ENCODE measurements around the gene HSF2.

HSF2 gene, protein sequence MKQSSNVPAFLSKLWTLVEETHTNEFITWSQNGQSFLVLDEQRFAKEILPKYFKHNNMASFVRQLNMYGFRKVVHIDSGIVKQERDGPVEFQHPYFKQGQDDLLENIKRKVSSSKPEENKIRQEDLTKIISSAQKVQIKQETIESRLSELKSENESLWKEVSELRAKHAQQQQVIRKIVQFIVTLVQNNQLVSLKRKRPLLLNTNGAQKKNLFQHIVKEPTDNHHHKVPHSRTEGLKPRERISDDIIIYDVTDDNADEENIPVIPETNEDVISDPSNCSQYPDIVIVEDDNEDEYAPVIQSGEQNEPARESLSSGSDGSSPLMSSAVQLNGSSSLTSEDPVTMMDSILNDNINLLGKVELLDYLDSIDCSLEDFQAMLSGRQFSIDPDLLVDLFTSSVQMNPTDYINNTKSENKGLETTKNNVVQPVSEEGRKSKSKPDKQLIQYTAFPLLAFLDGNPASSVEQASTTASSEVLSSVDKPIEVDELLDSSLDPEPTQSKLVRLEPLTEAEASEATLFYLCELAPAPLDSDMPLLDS

DNA sequence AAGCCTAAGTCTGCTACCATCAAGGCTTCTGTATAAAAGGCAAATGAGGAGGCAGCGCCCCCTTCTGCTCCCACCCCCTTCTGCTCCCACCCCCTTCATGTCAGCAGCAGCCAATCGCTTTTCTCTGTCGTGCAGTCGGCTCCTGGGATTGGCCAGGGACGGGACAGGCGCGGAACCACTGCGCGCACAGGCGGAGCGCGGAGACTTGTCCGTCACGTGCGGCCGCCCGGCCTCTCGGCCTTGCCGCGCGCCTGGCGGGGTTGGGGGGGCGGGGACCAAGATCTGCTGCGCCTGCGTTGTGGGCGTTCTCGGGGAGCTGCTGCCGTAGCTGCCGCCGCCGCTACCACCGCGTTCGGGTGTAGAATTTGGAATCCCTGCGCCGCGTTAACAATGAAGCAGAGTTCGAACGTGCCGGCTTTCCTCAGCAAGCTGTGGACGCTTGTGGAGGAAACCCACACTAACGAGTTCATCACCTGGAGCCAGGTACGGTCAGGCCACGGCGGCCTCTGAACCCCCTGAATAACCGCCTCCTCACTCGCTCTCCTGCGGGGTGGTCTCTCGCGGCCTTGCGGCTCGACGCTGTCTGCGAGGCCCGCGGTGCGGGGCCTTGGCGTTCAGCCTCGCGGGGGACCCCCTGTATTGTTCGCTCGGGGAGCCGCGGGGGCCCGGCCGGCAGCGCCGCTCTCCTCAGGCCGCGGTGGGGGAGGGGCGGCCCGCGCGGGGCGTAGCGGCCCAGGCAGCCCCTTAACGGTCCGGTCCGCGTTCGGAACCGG, at the start of gene HSF2:
TSS of gene HSF2 (plus strand) at position 305 of the 773 bp plus-strand sequence. CDS start at position 391, 86 bp downstream.
- DNase-seq = peak; percentile 95

DNA sequence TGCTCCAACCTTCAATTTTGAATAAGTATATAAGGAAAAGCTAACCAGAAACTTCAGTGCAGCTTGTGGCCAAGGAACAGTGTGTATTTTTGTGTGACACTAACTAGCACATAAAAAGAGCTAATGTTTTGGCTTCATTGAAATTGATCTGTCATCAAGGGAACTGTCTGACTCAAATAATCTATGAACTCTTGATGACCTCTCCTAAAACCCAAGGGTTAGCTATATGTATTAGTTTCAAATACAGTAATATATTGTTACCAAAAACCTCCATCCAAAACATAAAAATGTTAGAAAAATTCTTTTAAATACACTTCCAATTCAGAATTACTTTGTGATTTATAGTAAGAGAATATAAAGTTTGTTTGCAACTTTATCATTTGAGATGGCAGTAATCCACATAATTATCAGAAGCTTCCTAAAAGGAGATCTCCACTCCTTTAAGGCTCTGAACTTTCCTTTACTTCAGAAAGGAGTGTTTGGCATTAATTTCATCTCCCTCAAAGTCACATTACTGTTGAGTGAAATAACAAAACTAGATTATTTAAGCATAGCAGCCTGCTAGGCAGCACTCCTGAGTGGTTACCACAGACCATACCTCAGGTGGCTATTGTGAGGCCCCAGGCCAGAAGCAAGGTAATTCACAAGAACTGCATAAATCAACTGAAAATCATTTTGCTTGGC, 46.3 kb upstream of the HSF2 start:
- no peak for DNase-seq

DNA sequence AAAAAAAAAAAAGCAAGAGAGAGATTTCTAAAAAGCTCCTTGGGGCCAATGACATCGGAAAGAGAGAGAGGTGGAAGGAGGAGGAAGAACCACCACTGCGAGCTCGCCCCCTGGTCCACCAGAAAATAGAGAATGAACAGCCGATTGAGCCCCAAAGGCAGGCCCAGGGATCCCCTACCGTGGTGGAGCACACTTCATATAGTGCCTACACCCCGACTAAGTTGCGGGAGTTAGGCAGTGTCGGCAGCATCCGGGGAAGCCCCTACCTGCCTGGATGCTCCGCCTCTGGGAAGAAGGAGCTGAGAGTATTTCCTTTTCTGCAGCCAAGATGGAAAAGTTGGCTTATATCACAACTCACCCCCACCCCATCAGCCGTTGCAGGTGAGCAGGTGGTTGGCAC, 38.6 kb upstream of the HSF2 start:
- no peak for DNase-seq

DNA sequence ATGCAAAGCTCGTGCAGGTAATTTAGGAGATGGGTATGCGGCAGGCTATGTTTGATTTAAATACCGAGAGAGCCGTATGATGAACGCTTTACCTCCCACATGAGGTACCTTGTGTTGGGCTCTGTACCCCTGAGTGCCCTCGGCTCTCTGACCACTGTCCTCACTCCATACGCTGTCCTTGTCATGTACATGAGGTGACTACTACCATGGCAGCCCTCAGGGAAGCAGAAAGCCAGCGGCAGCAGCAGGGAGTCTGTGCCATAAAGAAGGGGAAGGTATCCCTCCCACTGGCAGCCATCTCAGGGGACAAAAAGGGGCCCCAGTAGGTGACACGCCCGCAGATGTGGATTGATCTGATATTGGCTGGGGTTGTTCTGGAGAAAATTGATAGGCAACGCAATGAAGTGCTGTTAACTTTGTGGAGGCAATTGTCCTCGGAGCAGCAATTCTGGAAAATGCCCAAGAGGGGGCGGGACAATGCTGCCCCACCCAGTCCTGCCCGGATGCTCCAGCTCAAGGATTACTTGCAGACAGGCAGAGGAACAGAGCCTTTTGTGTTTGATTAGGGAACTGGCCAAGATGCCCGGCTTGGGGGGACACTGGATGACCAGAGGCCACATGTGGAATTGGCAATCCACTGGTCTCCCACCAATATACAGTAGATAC, 38.0 kb upstream of the HSF2 start:
- DNase-seq = no peak

DNA sequence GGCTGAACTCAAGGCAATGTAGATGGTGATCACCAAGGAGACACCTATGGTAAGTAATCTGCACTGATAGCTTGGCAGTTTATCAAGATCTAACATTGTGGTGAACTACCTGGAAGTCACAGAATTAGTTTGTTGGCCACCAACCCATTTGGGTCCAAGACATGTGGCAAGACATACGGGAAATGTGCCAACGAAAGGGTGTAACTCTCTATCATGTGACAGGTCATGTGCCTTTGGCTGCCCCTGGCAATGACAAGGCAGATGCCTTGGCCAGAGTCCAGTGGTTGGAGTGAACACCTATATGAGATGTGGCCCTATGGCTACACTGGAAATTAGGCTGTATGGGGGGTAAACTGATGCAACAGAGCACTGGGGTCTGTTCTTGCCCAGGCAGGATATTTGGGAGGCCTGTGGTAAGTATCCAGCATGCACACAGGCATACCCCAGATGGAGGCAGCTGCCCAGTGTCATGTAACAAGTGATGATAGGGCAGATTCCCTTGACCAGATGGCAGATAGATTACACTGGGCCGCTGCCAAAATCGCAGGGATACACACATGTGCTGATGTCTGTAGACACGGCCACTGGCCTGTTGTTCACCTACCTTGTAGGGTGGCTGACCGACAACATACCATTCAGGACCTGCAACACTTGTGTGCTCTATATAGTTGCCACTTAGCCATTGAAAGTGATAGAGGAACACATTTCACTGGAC, 35.5 kb upstream of the HSF2 start:
- no peak for DNase-seq

DNA sequence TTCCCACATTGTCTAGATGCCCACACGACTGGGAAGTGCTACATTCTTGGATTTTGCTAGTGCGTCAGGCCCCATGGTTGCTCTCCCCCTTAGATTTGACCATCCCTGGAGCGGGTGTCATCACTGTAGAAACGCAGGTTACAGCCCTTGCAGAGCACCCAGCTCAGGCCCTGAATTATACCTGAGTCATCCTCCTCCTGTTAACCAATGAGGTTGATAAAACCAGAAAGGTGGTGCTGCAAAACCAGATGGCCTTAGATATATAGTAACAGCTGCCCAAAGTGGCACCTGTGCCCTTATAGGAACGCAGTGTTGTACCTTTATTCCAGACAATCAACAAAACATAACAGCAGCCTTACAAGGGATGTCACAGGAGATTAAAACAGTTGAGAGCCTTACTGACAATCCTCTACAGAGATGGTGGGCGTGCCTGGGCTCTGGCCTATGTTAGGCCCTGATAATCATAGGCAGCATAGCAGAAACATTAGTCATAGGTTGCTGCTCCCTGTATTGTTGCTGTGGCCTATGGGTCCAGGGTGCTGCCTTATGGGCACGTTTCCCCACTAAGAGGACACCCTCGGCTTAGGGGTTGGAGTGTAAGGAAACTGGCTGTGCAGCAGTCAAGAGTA, 33.6 kb upstream of the HSF2 start:
- no peak for DNase-seq

DNA sequence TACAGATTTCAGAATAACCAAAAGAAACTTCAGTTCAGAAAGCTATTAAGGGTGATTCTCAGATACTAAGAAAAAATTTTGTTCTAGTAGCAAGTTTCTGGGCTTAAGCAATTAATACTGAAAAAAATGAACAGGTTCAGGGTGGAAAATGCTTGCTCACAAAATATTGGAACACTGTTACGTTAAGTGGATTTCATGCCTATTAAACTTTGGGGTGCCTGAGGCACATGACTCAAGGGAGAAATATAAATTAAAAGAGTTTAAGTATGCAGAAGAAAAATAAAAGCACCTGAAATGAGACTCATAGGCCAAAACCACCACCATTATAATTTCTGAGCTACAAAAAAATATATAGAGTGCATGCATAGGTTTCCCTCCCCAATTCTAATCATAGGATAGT, 32.3 kb upstream of the HSF2 start:
- DNase-seq = no peak

DNA sequence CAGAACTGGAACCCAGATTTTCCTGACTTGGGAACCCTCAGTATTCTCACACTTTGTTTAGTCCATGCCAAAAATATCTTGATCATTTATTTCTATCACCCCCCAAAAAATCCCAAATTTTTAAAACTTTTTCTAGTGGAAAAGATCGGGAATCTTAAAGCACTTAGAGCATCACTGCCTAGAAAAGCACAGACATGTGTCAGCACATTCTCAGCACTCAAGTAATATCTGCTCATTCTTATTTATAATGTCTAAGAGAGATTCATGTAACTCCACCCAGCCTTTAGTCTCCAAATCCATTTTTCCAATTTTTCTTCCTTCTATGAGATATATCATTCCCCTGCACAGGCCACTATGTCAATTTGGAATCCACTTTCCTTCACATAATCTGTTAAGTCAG, 29.9 kb upstream of the HSF2 start:
- DNase-seq = no peak

DNA sequence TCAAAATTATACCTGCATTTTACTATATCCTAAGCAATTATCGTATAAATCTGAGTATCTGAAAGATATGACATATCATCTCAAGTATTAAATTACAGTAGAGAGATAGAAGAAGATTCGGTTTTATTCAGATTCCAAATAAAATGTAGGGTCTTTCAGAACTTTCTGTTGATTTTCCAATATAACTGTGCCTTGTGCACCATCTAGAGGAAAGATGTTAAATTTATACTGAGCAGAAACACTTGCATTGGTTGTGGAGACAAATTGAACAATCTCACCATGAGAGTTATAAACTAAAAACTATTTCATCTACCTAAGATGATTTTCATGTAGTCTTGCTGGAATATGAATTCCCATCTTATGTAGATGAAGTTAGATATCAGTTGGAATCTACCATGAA, 26.8 kb upstream of the HSF2 start:
- DNase-seq = no peak

DNA sequence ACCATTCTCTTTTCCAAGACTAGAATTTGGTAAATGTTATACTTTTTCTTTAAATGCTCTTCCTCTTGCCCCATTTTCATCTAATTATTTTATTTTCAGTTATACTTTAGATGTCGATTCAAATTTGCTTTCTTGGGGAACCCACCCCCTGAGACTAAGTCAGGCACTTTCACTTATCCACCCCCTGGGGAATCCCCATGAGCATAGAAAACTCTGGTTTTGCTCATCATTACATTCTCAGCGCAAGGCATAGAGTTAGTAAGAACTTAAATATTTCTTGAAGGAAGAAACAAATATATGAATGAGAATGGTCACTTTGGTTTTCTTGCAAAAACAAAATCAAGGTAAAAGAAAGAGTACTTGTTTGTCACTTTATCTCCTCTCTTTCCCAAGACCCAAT, 25.1 kb upstream of the HSF2 start:
- DNase-seq = no peak

DNA sequence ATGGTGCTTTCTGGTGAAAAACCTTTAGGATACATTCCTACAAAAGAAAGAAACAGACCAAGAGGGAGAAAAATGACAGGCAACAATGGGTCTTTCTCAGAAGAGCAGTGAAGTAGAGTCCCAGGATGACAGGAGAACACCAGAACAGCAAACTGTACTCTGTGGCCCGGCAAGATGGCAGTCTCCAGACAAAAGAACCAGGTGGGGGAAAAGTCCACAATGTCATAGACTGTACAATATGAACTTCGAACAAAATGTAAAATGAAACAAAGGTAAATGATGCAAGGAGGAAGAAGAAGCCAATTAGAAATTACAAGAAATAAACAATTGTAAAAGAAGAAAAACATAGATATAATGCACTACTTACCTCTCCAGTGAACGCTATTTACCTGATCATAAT, 23.2 kb upstream of the HSF2 start:
- DNase-seq = no peak

DNA sequence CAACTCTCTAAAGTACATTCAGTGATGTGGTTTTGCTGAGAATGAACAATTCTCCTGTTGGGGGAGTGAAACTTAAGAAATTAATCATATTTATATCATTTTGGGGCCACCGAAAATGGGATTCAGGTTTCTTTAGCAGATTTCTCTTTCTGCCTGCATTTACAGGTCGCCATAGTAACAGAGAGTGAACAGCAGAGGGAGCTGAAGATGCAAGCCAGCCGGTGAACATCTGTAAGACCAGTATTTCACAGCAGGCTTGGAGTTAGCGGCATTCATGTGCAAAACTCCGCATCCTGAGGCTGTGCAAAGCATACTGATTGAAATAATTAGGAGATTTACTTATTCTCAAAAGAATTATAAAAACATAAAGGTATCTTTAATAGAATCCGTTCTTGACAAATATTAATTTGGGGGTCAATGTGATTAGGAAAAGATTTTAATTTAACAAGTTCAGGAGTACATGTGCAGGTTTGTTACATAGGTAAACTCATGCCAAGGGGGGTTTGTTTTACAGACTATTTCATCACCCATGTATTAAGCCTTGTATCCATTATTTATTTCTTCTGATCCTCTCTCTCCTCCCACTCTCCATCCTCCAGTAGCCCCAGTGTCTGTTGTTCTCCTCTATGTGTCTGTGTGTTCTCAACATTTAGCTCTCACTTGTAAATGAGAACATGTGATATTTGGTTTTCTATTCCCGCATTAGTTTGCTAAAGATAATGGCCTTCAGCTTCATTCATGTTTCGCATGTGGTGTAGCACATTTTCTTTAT, 17.8 kb upstream of the HSF2 start:
- peak; percentile 69 for DNase-seq

DNA sequence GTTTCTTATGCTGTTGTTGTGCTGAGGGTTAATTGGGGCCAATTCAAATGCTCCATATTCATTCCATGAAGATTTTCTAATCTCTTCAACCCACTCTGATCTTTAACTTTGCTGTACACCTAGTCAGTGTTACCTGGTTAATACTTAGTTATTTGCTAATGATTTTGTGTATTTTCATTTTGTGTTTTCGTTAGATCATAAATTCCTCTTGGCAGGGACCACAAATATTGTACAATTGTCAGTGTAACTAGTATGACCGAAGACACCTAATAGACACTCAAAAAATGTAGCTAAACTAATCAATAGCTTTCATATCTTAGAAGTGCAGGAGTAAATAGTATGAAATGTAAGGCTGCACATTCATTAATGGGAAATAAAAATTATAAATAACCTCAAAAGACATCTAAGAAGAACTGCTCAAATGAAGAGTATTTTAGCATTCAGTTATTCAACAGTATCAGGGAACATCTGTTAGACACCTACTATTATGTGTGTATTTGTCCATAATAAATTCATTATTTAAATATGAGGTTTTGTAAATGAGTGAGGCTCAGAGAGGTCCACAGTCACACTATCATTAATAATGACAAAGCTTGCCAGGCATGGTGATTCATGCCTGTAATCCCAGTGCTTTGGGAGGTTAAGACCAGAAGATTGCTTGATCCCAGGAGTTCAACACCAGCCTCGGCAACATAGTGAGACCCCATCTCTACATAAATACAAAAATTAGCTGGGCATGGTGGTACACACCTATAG, 13.4 kb upstream of the HSF2 start:
- DNase-seq = no peak

DNA sequence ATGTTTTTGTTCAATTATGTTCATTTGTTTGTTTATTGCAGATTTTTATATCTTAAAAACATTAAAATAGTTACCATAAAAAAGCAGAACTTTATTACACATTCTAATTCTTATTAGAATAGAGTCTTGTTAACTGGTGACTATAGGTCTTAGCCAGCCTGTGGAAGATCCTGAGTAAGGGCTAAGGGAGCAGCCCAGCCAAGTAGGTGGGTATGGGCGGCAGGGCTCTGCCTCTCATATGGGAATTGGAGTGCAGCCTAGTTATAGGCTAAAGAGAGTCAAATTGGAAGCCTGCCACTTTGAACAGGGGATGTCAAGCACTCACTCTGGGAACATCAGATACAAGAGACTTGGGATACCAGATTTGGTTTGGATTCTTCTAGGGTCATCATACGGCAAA, 10.5 kb upstream of the HSF2 start:
- no peak for DNase-seq

DNA sequence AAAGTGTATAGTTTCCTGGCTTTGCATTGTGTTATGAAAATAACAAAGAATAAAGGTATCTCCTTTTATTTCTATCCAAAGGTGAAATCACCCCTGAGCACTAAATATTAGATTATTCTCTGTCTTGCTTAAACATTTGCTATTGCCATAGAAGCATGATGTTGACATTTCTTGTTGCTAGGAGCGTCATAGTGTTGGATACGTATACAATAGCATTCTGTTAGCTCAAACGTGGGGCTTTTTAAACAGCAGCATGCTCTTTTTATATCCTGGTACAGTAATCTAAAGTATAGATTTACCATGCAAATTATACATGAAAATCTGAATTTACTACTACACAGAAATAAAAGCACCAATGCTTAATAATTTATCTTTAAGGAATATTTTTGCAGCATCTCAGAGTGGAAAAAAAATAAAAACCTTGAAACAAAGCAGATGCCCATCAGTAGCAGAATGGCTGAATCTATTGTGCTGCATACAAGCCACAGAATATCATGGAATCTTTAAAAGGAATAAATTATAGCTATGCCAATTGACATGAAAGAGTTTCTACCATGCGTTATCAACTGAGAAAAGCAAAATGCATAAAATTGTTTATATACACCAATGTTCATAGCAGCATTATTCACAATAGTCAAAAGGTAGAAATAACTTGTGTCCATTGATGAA, 9.6 kb upstream of the HSF2 start:
- DNase-seq = no peak

DNA sequence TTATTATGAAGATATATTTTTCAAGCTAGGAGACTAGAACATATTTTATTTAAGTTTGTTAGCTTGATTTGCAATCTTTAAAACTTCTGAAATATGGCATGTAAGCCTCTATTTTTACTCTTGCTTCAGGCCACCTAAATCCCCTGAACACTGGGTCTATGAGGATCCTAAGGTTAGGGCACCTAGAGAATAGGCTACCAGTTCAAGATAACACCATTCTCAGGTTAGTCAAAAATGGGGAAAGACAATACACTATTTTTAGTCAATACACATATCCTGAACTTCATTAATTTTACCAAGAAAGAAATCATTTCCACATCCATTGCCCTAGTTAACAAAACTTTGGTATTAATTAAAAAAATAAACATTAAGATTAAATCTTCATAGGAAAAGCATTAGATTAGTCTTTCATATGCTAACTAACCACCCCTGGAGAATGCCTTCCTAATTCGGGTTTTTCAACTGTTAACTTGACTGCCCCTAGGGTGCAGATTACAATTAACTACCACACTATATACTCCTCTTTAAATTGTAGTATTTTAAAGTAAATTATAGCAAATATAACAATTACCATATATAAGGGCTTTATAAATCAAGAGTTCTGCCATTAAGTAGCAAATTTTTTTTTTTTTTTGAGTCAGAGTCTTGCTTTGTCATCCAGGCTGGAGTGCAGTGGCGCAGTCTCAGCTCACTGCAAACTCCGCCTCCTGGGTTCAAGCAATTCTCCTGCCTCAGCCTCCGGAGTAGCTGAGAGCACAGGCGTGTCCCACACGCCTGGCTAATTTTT, 6.7 kb upstream of the HSF2 start:
- no peak for DNase-seq

DNA sequence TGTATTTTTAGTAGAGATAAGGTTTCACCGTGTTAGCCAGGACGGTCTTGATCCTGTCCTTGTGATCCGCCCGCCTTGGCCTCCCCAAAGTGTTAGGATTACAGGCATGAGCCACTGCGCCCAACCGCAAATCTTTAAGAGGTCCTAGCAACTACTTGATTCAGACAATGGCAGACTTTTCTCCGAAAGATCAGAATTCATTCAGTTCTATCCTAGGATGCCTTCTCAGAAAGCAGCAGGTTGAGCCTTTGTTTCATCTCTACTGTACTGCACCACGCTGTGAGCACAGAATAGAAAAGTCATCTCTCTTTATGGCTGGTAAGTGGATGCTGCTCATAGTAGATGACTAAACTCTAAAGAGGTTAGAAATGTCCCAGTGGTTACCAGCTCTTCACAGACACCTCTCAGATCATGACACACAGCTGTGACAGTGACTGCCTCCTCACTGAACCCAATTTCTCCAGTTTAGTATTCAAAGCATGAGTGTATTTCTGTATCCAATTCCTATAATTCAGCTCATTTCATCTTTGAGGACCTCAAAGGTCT, 6.0 kb upstream of the HSF2 start:
- no peak for DNase-seq

DNA sequence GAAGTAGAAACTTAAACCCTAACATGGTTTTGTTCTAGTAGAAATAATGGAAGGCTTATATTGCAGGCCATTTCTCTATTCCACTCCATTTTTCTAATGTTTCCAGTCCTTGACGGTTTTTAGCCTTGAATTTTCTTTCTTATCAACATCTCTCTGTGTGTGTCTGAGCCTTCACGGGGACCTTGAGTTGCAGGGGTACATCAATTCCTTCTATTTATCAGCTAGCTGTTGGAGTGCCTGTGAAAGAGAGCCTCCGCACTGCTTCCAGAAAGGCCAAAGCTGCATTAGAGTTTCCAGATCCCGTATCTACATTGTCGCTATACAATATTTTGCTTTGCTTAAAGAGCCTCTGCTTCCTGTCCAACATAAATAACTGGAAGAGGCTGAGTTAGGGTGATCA, 5.4 kb upstream of the HSF2 start:
- no peak for DNase-seq

DNA sequence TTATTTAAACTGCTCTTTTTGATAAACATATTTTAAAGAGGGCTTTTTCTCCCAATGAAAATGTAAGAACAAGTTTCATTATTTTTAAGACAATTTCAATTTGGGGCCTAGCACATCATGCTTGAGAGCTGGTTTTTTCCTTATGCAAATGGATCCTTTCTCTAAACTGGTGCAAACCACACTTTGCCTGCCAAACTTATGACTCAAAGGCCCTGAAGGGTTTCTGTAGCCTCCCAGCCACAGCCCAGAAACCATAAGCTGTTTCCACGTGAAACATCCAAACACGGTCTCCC, 451 bp upstream of the HSF2 start:
- DNase-seq = no peak

Measured in CD4-positive, alpha-beta T cell treated with Interleukin-17A for 4 hours (primary cell).